GM19438 (cell line): Measurements from ENCODE around the gene CIC.

Source experiments
- ATAC-seq: cut with Tn5 transposase; IDR thresholded peaks from one replicate; pipeline ENCODE4 v1.9.1; 2021; ENCODE audit warnings: low read depth; ENCODE audit not compliant: unreplicated experiment

Gene CIC

DNA sequence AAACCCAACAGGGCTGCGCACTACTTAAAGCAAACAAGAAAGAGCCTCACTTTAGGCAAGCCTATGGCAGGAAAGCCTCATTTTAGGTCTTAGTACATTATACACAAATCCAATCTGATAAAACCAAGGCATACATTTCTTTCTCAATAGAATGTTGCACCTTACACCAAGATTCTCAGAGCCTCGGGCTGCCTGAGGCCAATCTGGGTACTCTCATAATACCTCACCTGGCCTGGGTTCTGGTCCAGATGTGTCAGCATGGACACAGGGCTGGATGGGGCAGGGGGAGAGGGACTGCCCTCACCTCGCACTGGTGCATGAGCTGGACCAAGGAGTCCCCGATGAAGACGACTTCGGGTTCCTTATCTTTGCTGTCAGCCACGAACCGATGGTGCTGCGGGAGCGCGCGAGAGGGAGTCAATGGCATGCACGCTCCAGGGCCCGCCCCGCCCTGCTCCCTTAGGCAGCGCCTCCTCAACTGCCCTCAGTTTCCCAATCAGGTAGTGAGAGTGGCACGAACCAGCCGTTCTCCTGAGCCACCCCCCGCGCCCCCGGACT, 32.7 kb downstream of the CIC start, which contains the start of gene PRR19:
Gene PRR19 (plus strand): TSS at position 487 of the 558 bp plus-strand sequence. CDS start 7,453 bp downstream, outside the sequence.
- ATAC-seq = peak; percentile 17

GRCh38 chr19:42303101-42303464, 34.0 kb downstream of the CIC start:
- no peak for ATAC-seq

DNA sequence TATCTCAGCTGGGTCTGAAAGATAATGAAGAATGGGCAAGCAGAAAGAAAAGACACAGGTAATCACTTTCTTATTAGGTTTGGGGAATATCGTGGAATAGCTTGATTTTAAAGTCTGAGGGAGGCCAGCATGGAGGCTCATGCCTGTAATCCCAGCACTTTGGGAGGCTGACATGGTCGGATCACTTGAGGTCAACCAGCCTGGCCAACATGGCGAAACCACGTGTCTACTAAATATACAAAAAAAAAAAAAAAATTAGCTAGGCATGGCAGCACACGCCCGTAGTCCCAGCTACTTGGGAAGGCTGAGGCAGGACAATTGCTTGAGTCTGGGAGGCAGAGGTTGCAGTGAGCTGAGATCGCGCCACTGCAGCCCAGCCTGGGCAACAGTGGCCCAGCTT, 34.8 kb downstream of the CIC start:
- ATAC-seq = no peak

GRCh38 chr19:42306646-42307045, 37.6 kb downstream of the CIC start:
- ATAC-seq = no peak

DNA sequence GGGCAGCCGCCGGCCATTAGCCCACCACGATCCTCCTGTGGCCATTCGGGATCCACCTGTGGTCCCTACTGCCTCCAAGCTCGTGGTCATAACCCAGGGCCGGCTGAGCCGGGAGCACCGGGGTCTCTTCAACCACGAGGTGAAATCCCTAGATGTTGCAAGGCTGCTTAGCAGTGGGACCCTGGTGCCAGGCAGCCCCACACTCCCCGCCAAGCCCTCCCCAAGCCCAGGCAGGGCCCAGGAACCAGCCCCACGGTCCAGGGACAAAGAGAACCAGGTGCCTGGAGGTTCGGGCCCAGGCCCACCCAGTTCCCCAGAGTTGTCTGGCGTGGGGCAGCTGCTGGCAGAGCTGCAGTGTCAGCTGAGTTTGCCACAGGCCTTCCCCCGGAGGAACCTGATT, 40.6 kb downstream of the CIC start:
- no peak for ATAC-seq

DNA sequence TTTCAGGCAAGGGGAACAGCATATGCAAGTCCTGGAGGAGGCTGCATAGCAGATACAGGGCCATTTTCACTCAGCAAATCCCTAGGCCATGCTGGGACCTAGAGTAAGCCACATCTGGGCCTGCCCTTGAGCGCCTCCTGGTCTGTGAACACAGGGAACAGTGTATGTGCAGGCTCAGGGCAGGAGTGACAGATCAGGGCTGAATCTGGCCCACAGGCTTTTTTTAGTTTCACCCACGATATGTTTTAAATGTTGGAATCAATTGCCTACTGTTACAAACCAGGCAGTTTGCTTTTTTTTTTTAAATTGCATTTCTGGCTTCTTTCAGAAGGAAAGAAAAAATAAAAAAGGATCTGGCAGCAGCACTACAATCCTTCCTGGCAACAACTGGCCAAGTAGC, 42.6 kb downstream of the CIC start:
- ATAC-seq = no peak

DNA sequence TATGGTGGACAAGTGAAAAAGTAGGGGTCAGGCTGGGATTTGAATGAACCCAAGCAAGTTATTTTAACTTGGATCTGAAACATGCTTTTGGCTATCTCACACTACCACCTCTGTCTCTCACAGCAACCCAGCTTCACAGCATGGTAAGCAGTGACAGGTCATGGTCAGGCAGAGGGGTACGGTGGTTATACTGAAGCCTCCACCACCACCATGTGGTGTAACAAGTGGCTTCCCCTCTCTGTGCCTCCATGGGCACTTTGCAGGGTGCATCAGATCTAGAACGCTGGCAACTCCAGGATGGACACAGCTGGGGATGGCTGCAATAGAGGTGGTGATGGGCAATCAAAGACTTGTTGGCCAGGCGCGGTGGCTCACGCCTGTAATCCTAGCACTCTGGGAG, 43.3 kb downstream of the CIC start:
- ATAC-seq = no peak

DNA sequence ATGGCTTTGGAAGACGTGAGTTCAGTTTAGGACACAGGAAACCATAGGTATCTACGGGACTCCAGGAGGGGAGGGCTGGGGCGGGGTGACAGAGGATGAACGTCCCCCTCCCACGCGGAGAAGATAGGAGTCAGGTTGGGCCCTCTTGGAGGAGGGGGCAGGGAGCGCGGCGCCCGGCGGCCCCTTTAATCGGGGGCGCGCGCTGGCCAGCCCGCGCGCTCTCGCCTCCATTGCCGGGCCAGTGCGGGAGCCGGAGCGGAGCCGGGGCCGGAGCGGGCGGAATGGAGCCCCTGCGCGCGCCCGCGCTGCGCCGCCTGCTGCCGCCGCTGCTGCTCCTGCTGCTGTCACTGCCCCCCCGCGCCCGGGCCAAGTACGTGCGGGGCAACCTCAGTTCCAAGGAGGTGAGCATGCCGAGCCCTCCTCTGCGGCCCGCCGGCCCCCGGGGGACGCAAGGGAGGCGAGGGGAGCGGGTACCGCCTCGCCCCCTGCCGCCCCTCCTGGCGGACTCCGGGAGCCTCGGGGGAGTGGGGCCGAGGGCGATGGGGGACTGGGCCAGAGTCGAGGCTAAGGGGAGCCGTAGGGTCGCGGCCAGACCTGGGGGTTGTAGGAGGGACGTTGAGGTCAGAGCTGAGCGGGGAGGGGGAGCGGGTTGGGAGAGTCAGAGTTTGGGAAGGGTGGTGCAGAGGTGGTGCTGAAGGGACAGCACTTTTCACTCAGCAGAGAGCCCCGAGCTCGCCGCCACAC, 44.2 kb downstream of the CIC start, which contains the start of gene TMEM145:
Gene TMEM145 (plus strand): TSS at position 214 of the 744 bp plus-strand sequence. CDS start 68 bp downstream, at position 282.
- ATAC-seq = no peak

DNA sequence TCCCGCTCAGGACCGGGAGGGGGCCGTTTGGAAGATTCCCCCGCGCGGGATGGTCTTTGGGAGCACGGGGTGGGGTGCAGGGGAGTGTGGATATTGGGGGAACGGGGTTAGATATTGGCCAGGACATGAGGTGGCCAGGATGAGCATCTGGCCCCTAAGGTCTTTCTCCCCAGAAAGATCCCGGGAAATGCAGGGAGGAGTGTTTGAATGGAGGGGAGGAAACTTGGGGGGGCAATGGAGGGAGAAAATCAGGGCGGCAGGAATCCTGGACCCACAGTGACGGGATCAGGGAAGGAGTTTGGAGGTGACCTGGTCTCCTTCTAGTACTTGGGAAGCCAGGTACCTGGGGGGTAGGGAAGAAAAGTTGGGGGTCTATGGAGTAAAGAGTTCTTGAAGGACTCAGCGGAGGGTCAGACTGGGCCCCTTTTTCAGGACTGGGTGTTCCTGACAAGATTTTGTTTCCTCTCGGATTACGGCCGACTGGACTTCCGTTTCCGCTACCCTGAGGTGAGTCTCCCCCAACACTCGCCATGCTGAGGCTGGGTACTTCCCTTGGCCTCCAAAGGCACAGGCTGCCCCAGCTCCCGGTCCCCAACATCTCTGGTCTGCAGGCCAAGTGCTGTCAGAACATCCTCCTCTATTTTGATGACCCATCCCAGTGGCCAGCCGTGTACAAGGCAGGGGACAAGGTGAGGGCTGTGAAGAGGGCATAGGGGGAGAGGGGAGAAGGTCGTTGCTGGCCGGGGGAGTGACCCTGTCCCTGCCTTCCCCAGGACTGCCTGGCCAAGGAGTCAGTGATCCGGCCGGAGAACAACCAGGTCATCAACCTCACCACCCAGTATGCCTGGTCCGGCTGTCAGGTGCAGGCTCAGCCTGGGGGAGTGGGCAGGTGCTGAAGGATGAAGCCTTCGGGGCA, 45.0 kb downstream of the CIC start:
- ATAC-seq = no peak

GRCh38 chr19:42315024-42315423, 46.0 kb downstream of the CIC start:
- ATAC-seq = no peak

DNA sequence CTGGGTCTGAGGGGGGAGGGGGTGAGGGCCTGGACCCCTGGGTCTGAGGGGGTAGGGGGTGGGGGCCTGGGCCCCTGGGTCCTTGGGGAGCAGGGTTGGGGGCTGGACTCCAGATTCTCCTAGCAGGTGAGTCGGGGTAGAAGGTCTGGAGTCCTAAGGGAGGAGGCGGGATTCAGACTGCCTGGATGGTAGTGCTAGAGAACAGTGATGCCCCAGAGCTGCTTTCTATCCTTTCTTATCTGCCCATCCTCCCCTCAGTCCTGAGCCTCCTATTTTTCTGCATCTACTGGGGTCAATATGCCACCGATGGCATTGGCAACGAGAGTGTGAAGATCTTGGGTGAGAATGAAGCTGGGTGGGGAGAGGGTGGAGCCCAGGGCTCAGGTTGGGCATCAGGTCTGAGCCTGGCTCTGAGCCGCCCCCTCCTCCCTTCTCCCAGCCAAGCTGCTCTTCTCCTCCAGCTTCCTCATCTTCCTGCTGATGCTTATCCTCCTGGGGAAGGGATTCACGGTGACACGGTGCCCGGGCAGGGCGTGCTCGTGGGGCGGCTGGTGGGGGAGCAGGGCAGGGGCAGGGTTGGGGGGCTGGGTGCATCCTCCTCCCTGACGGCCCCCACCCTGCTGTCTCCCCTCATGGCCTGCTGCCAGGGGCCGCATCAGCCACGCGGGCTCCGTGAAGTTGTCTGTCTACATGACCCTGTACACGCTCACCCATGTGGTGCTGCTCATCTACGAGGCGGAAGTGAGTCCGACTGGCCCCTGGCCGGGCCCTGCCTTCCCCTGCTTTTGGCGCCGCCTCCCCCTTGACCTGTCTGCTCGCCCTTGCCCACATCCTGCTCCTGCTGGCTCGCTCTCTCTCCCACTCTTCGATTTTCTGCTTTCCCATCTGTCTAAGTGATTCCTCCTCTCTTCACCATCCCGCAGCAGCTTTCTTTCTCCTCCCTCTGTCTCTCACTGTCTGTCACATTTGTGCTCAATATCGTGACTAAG, 47.5 kb downstream of the CIC start:
- no peak for ATAC-seq

- no peak for ATAC-seq
These were observed 48.5 kb downstream of the CIC start for GRCh38 chr19:42317535-42317934.

DNA sequence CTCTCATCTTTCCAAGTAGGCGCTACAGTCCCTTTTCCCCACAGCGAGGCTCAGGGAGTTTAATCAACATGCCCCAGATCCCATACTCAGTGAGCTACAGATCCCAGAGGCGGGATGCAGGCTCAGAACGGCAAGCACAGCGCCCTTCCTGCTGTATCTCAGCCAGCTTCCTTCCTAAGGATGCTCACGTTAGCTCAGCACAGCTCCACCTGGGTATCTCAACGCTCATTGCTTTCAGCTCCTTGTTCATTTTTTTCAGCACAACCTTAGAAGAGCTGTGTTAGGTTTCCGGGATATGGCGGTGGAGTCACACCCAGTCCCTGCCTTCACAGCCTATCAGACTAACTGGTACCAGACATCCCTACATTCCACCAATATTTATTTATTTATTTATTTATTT, 53.3 kb downstream of the CIC start:
- ATAC-seq = no peak

GRCh38 chr19:42323473-42323851, 54.4 kb downstream of the CIC start:
- no peak for ATAC-seq

GRCh38 chr19:42323852-42324654, 55.0 kb downstream of the CIC start:
- no peak for ATAC-seq

DNA sequence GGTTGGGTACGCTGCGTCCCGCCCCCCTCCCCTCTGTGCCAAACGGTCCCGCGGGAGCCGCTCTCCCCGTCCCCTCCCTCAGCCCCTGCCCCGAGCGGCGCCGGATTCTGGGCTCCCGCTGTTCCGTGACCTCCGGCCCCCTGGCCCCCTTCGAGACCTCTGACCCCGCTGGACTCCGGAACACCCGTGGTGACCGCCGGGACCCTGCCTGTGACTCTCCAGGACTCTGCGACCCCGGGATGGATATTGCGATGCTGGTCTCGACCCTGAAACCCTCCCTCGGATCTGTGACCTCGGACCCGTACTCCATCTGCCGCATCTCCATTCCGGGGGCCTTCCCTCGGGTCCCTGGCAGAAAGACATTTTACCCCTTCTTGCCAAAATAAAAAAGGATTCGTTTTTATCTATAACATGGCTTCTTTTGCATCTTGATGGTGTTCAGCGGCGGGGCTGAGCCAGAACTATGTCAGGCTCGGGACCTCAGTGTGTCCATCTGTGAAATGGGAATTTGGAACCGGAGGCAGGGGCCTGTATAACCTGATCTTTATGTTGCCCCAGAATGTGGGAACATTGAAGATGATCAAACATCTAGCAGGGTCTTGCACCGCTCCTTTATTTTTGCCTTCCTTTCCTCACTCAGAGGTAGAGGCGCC, 55.7 kb downstream of the CIC start:
- no peak for ATAC-seq

- ATAC-seq = peak; percentile 87
These were observed 56.4 kb downstream of the CIC start, which contains the start of gene MEGF8 for GRCh38 chr19:42325308-42325895. Gene MEGF8 (plus strand): TSS chr19:42325635. CDS start chr19:42326244, 609 bp downstream.
